GM12878 (cell line): Measurements from ENCODE around the gene ERLEC1. TPM values are rescaled to one million over a fixed set of nuclear protein-coding genes. Genes with fewer than 3 reads are reported as not detected.

ENCODE experiments used
- ATAC-seq: fragments of 200-7000 bp; cut with Tn5 transposase; 3 replicates; pipeline ENCODE4 v1.9.1; 2020; ENCODE audit warnings: mild to moderate bottlenecking, moderate library complexity
- BruUV-seq: library from RNA; stranded (reverse); fragments of 400-500 nt; replicated peaks from 2 replicates; lab custom pipeline; 2021; lab: Mats Ljungman, UMichigan
- CTCF ChIA-PET: fragments of 300-600 bp; sonication (Branson Sonifier 250); formaldehyde crosslinking; extraction: SDS; loops from one replicate; lab custom pipeline; 2021; ENCODE audit warnings: inconsistent platforms; lab: Yijun Ruan, JAX
- POLR2A ChIA-PET: fragments of 350-600 bp; formaldehyde crosslinking; extraction: SDS; loops from one replicate; lab custom pipeline; 2021; ENCODE audit warnings: inconsistent platforms; lab: Charles Lee
- RAD21 ChIA-PET: fragments of 300-600 bp; sonication (Branson Sonifier 250); formaldehyde crosslinking; loops from one replicate; lab custom pipeline; 2023; ENCODE audit warnings: antibody characterized with exemption; ENCODE audit not compliant: unreplicated experiment; lab: Charles Lee
- SMC1A ChIA-PET: fragments of 300-600 bp; sonication (Branson Sonifier 250); formaldehyde crosslinking; loops from one replicate; lab custom pipeline; 2023; ENCODE audit not compliant: unreplicated experiment, uncharacterized antibody; lab: Charles Lee
- DNase-seq: peaks from one replicate; pipeline ENCODE4 v3.0.0-alpha.2; 2011; ENCODE audit warnings: low read depth, low spot score
- FAIRE-seq: peaks from 3 replicates; lab custom pipeline; 2011; peaks lifted over from hg19 to GRCh38; lab: Jason Lieb, UNC
- H2AFZ ChIP-seq: 2 replicates; pipeline ENCODE4 v1.6.0; 2011; ENCODE audit warnings: low read depth, low read length, control low read depth; ENCODE audit not compliant: control insufficient read depth
- H3K27ac ChIP-seq: 2 replicates; pipeline ENCODE4 v1.5.1; 2011; ENCODE audit warnings: control low read depth; ENCODE audit not compliant: control insufficient read depth, insufficient read depth
- H3K27me3 ChIP-seq, 2 experiments: replicated peaks in 1 of 2; 2 replicates each; pipeline versions ENCODE4 v1.6.0 to v1.6.1; 2011; ENCODE audit warnings: low read length in 1 of 2; ENCODE audit not compliant: control insufficient read depth in 2 of 2, insufficient read depth in 2 of 2
- H3K36me3 ChIP-seq, 2 experiments: 2 replicates each; pipeline ENCODE4 v1.5.1; 2011; ENCODE audit warnings: low read length in 1 of 2; ENCODE audit not compliant: control insufficient read depth in 2 of 2, insufficient read depth in 2 of 2
- H3K4me1 ChIP-seq: 2 replicates; pipeline ENCODE4 v1.6.1; 2011; ENCODE audit warnings: mild to moderate bottlenecking, low read length, moderate library complexity, mixed read lengths; ENCODE audit not compliant: control insufficient read depth, insufficient read depth
- H3K4me2 ChIP-seq: 2 replicates; pipeline ENCODE4 v1.6.0; 2011; ENCODE audit warnings: control low read depth; ENCODE audit not compliant: control insufficient read depth, insufficient read depth
- H3K4me3 ChIP-seq: fragments of 200-600 bp; sonication (generic); 2 replicates; pipeline ENCODE4 v1.5.1; 2016
- H3K79me2 ChIP-seq: 2 replicates; pipeline ENCODE4 v1.6.0; 2011; ENCODE audit warnings: low read length; ENCODE audit not compliant: control insufficient read depth, insufficient read depth
- H3K9ac ChIP-seq: 2 replicates; pipeline ENCODE4 v1.8.0; 2011; ENCODE audit warnings: low read length, control low read depth, mixed read lengths; ENCODE audit not compliant: control insufficient read depth, insufficient read depth
- H3K9me3 ChIP-seq: replicated peaks from 3 replicates; pipeline ENCODE4 v1.5.1; 2011; ENCODE audit warnings: mild to moderate bottlenecking, low read length; ENCODE audit not compliant: control insufficient read depth, insufficient read depth
- H4K20me1 ChIP-seq: 2 replicates; pipeline ENCODE4 v1.6.0; 2011; ENCODE audit not compliant: control insufficient read depth, insufficient read depth
- ASH2L ChIP-seq: fragments of 300-600, 200-600 bp; sonication (generic); IDR thresholded peaks from 2 replicates; pipeline ENCODE4 v1.6.1; 2017; ENCODE audit warnings: low read depth, mild to moderate bottlenecking, borderline replicate concordance
- BACH1 ChIP-seq: fragments of 450-650 bp; IDR thresholded peaks from 2 replicates; pipeline ENCODE4 v1.6.1; 2017; ENCODE audit warnings: mild to moderate bottlenecking, borderline replicate concordance
- EED ChIP-seq: sonication (generic); IDR thresholded peaks from 2 replicates; pipeline ENCODE4 v1.6.1; 2016; ENCODE audit warnings: antibody characterized with exemption, low read depth
- GATAD2B ChIP-seq: fragments of 450-650 bp; conservative IDR thresholded peaks from 2 replicates; pipeline ENCODE4 v1.6.1; 2017; ENCODE audit warnings: low read depth, mild to moderate bottlenecking, moderate library complexity
- NBN ChIP-seq: fragments of 450-650 bp; IDR thresholded peaks from 2 replicates; pipeline ENCODE4 v1.6.1; 2016
- NFYB ChIP-seq: IDR thresholded peaks from 2 replicates; pipeline ENCODE4 v1.6.1; 2011; ENCODE audit warnings: low read depth, mild to moderate bottlenecking, low read length, improper control_type of control experiment, moderate library complexity; ENCODE audit not compliant: insufficient read depth
- NRF1 ChIP-seq: conservative IDR thresholded peaks from 2 replicates; pipeline ENCODE4 v1.6.1; 2011; ENCODE audit warnings: mild to moderate bottlenecking, low read depth, low read length, improper control_type of control experiment
- RCOR1 ChIP-seq: conservative IDR thresholded peaks from 2 replicates; pipeline ENCODE4 v1.6.1; 2012; ENCODE audit warnings: low read depth, low read length, improper control_type of control experiment
- SMC3 ChIP-seq: IDR thresholded peaks from 2 replicates; pipeline ENCODE4 v1.6.1; 2011; ENCODE audit warnings: low read length, improper control_type of control experiment, borderline replicate concordance
- STAT1 ChIP-seq: fragments of 450-650 bp; conservative IDR thresholded peaks from 2 replicates; pipeline ENCODE4 v1.6.1; 2014; ENCODE audit warnings: antibody characterized with exemption, mild to moderate bottlenecking
- YBX1 ChIP-seq: fragments of 450-650 bp; IDR thresholded peaks from 2 replicates; pipeline ENCODE4 v1.6.1; 2016; ENCODE audit warnings: antibody characterized with exemption
- YY1 ChIP-seq: IDR thresholded peaks from 2 replicates; pipeline ENCODE4 v1.6.1; 2011; ENCODE audit warnings: low read depth, mild to moderate bottlenecking, low read length
- ZNF24 ChIP-seq: fragments of 450-650 bp; IDR thresholded peaks from 2 replicates; pipeline ENCODE4 v1.6.1; 2017; ENCODE audit warnings: antibody characterized with exemption, mild to moderate bottlenecking
- ZNF384 ChIP-seq: IDR thresholded peaks from 2 replicates; pipeline ENCODE4 v1.6.1; 2012; ENCODE audit warnings: low read depth, mild to moderate bottlenecking, low read length, improper control_type of control experiment, borderline replicate concordance
- WGBS: methylation state at CpG from one replicate; pipeline ENCODE4 v1.1.6; 2016; ENCODE audit warnings: low lambda C conversion rate; ENCODE audit not compliant: insufficient replicate concordance, insufficient coverage; ENCODE audit errors: missing lambda C conversion rate; 5-methylcytosine and 5-hydroxymethylcytosine counted together
- in situ Hi-C: fragments of 300-500 bp; cut with MboI; formaldehyde crosslinking; loops from 9 replicates; pipeline ENCODE4 v1.14.3; 2018; ENCODE audit warnings: mixed read lengths
- intact Hi-C: fragments of 100-400 bp; cut with micrococcal nuclease; formaldehyde crosslinking; loops from one replicate; pipeline ENCODE4 v1.14.2; 2022; ENCODE audit not compliant: unreplicated experiment
- polyA plus RNA-seq, 11 experiments: library from polyadenylated mRNA; depleted of rRNA in 4 of 11; unstranded in 6 of 11; stranded (reverse) in 5 of 11; fragments of >200 nt; fragmentation: Nextera tagmentation in 4 of 11; fragmentation: Illumina TruSeq in 1 of 11; extraction: Ambion mirVana in 4 of 11; extraction: Trizol in 1 of 11; gene quantifications; 1 replicate in 1 of 11; 2 replicates in 10 of 11; pipeline versions ENCODE4 v1.2.1 to v1.2.3, GENCODE V29; 2011 to 2016; ENCODE audit warnings: inconsistent platforms in 2 of 11, missing spikeins in 2 of 11, low read depth in 1 of 11
- total RNA-seq, 4 experiments: library from RNA; depleted of rRNA in 3 of 4; stranded (reverse); fragments of >200 nt in 3 of 4; fragmentation: Illumina TruSeq in 1 of 4; extraction: Trizol in 1 of 4; gene quantifications; 2 replicates each; pipeline versions ENCODE4 v1.2.1 to v1.2.3, GENCODE V29; 2013 to 2021
- TF ChIP-seq, protein P1 (sequence below): fragments of 450-650 bp; IDR thresholded peaks from 2 replicates; pipeline ENCODE4 v1.6.1; 2017; ENCODE audit warnings: low read depth, mild to moderate bottlenecking, moderate library complexity
- TF ChIP-seq, protein P2 (sequence below): fragments of 450-650 bp; IDR thresholded peaks from 2 replicates; pipeline ENCODE4 v1.6.1; 2017; ENCODE audit warnings: mild to moderate bottlenecking, low read depth, inconsistent platforms; ENCODE audit not compliant: poor library complexity, severe bottlenecking
- TF ChIP-seq, protein P3 (sequence below): IDR thresholded peaks from 2 replicates; pipeline ENCODE4 v1.6.1; 2012; ENCODE audit warnings: low read length, inconsistent platforms

The ERLEC1 gene
- total and polyA plus RNA-seq, 10 of the 15 experiments (the other 5 are each of a cell fraction or from before 2014, with no cell fraction given), result 14.1 to 52.2 (median 30.0) TPM

DNA sequence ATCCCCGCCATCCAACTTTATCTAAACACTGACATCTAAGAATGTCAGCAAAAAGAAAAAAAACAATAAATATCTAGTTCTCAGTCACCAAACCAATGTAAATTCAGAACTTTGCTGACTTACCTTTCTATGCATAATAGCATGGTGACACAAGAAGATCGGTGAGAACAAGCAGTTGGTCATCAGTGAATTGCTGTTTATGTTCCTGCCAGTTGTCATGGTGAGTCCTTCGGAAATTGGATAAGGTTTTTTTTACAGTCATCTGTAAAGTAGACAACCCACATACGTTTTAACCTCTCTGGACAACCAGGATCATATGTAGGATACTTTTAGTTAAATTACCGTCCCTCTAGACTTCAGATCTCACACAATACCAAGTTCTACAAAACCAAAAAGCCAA is 79.1 kb downstream of the ERLEC1 start (continued):
- TF ChIP-seq ZNF24, result no peak
- no peak for TF ChIP-seq NBN
- TF ChIP-seq NFYB, result no peak
- TF ChIP-seq, protein P1, sequence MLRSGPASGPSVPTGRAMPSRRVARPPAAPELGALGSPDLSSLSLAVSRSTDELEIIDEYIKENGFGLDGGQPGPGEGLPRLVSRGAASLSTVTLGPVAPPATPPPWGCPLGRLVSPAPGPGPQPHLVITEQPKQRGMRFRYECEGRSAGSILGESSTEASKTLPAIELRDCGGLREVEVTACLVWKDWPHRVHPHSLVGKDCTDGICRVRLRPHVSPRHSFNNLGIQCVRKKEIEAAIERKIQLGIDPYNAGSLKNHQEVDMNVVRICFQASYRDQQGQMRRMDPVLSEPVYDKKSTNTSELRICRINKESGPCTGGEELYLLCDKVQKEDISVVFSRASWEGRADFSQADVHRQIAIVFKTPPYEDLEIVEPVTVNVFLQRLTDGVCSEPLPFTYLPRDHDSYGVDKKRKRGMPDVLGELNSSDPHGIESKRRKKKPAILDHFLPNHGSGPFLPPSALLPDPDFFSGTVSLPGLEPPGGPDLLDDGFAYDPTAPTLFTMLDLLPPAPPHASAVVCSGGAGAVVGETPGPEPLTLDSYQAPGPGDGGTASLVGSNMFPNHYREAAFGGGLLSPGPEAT, result no peak

DNA sequence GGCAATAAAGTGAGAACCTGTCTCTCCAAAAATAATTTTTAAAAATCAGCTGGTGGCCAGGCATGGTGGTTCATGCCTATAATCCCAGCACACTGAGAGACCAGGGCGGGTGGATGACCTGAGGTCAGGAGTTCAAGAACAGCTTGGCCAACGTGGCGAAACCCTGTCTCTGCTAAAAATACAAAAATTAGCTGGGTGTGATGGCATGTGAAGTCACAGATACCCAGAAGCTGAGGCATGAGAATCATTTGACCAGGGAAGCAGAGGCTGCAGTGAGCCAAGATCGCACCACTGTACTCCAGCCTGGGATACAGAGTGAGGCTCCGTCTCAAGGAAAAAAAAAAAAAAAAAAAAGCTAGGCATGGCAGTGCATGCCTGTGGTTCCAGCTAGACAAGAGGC is 80.3 kb downstream of the ERLEC1 start:
- FAIRE-seq (no peak), ATAC-seq (no peak), DNase-seq (no peak)
- POLR2A ChIA-PET, result interaction anchor here (0.6 to 0.7 kb wide), 3 partner anchors 40 to 1737 kb away, joined by 4 to 5 read pairs (median 5); no protein-coding TSS in a partner anchor
- Histone ChIP-seq H3K27me3 (no peaks in the 10 kb centered on the region), H3K36me3 (peaks cover 2 to 24% of the 10 kb centered on the region in 2 experiments), H3K9ac (no peak overlapping the region), H2AFZ (no peak overlapping the region), H3K27ac (no peak overlapping the region), H3K4me3 (no peak overlapping the region), H4K20me1 (no peaks in the 10 kb centered on the region), H3K4me2 (no peak overlapping the region), H3K4me1 (no peaks in the 10 kb centered on the region), H3K9me3 (no peaks in the 10 kb centered on the region), H3K79me2 (no peaks in the 10 kb centered on the region)
- CTCF ChIA-PET, result no interaction called here
- 94% methylated on average over 5 of the region's 5 CpGs for WGBS
- intact Hi-C loops, result no loop called here
- RAD21 ChIA-PET, result no interaction called here
- in situ Hi-C loops, result no loop called here
- no TSS peak for BruUV-seq
- TF ChIP-seq ASH2L, result no peak
- TF ChIP-seq YBX1, result no peak
- no peak for TF ChIP-seq RCOR1
- no peak for TF ChIP-seq NRF1
- TF ChIP-seq ZNF384, result no peak
- no peak for TF ChIP-seq EED
- no peak for TF ChIP-seq SMC3
- TF ChIP-seq, protein P2, sequence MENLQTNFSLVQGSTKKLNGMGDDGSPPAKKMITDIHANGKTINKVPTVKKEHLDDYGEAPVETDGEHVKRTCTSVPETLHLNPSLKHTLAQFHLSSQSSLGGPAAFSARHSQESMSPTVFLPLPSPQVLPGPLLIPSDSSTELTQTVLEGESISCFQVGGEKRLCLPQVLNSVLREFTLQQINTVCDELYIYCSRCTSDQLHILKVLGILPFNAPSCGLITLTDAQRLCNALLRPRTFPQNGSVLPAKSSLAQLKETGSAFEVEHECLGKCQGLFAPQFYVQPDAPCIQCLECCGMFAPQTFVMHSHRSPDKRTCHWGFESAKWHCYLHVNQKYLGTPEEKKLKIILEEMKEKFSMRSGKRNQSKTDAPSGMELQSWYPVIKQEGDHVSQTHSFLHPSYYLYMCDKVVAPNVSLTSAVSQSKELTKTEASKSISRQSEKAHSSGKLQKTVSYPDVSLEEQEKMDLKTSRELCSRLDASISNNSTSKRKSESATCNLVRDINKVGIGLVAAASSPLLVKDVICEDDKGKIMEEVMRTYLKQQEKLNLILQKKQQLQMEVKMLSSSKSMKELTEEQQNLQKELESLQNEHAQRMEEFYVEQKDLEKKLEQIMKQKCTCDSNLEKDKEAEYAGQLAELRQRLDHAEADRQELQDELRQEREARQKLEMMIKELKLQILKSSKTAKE, result no peak
- TF ChIP-seq STAT1, result no peak
- TF ChIP-seq BACH1, result no peak
- no peak for TF ChIP-seq YY1
- no peak for TF ChIP-seq GATAD2B
- TF ChIP-seq, protein P3, sequence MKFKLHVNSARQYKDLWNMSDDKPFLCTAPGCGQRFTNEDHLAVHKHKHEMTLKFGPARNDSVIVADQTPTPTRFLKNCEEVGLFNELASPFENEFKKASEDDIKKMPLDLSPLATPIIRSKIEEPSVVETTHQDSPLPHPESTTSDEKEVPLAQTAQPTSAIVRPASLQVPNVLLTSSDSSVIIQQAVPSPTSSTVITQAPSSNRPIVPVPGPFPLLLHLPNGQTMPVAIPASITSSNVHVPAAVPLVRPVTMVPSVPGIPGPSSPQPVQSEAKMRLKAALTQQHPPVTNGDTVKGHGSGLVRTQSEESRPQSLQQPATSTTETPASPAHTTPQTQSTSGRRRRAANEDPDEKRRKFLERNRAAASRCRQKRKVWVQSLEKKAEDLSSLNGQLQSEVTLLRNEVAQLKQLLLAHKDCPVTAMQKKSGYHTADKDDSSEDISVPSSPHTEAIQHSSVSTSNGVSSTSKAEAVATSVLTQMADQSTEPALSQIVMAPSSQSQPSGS, result no peak
- SMC1A ChIA-PET, result no interaction called here
